GM23338 (cell line): ENCODE results near the gene FAM98A. TPM values are rescaled to one million over a fixed set of nuclear protein-coding genes. Genes with fewer than 3 reads are reported as not detected.

Source experiments
- CREB1 ChIP-seq: fragments of 250-450 bp; sonication (Bioruptor Pico); IDR thresholded peaks from 2 replicates; pipeline ENCODE4 v1.5.0; 2020; ENCODE audit warnings: low read depth, mild to moderate bottlenecking, moderate library complexity
- POLR2AphosphoS5 ChIP-seq: IDR thresholded peaks from 2 replicates; pipeline ENCODE4 v1.6.1; 2016; ENCODE audit warnings: antibody characterized with exemption, low read depth
- ZNF331 ChIP-seq: fragments of 250-450 bp; sonication (Bioruptor Pico); IDR thresholded peaks from 2 replicates; pipeline ENCODE4 v1.5.0; 2020; ENCODE audit warnings: low read depth, mild to moderate bottlenecking, moderate library complexity
- ZNF462 ChIP-seq: fragments of 250-450 bp; sonication (Bioruptor Pico); IDR thresholded peaks from 2 replicates; pipeline ENCODE4 v1.5.0; 2020; ENCODE audit warnings: mild to moderate bottlenecking, moderate library complexity
- polyA plus RNA-seq: library from polyadenylated mRNA; unstranded; fragments of >200 nt; fragmentation: Nextera tagmentation; extraction: Ambion mirVana; gene quantifications from 2 replicates; pipeline ENCODE4 v1.2.1, GENCODE V29; 2016
- total RNA-seq: library from RNA; depleted of rRNA; stranded (reverse); fragments of >200 nt; shearing (Covaris generic); gene quantifications from 2 replicates; pipeline ENCODE4 v1.2.3, GENCODE V29; 2014
- TF ChIP-seq, protein P1 (sequence below): IDR thresholded peaks from 2 replicates; pipeline ENCODE4 v1.6.1; 2016; ENCODE audit warnings: antibody characterized with exemption
- TF ChIP-seq, protein P2 (sequence below), 2 experiments: fragments of 200-600 bp in 1 of 2; sonication (generic) in 1 of 2; conservative IDR thresholded peaks; 2 replicates each; pipeline versions ENCODE4 v1.5.1 to v1.6.1; 2016 to 2017; ENCODE audit warnings: antibody characterized with exemption in 2 of 2, low read depth in 2 of 2, mild to moderate bottlenecking in 2 of 2, moderate library complexity in 1 of 2
- TF ChIP-seq, protein P3 (sequence below): IDR thresholded peaks from one replicate; pipeline ENCODE4 v1.6.1; 2018; ENCODE audit warnings: antibody characterized with exemption; ENCODE audit not compliant: unreplicated experiment

Gene FAM98A
- total and polyA plus RNA-seq, 2 experiments from 2014 or later, result 68.6 to 149 TPM

- TF ChIP-seq ZNF462, result no peak
- TF ChIP-seq, protein P1, sequence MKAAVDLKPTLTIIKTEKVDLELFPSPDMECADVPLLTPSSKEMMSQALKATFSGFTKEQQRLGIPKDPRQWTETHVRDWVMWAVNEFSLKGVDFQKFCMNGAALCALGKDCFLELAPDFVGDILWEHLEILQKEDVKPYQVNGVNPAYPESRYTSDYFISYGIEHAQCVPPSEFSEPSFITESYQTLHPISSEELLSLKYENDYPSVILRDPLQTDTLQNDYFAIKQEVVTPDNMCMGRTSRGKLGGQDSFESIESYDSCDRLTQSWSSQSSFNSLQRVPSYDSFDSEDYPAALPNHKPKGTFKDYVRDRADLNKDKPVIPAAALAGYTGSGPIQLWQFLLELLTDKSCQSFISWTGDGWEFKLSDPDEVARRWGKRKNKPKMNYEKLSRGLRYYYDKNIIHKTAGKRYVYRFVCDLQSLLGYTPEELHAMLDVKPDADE, result no peak
- TF ChIP-seq, protein P2, sequence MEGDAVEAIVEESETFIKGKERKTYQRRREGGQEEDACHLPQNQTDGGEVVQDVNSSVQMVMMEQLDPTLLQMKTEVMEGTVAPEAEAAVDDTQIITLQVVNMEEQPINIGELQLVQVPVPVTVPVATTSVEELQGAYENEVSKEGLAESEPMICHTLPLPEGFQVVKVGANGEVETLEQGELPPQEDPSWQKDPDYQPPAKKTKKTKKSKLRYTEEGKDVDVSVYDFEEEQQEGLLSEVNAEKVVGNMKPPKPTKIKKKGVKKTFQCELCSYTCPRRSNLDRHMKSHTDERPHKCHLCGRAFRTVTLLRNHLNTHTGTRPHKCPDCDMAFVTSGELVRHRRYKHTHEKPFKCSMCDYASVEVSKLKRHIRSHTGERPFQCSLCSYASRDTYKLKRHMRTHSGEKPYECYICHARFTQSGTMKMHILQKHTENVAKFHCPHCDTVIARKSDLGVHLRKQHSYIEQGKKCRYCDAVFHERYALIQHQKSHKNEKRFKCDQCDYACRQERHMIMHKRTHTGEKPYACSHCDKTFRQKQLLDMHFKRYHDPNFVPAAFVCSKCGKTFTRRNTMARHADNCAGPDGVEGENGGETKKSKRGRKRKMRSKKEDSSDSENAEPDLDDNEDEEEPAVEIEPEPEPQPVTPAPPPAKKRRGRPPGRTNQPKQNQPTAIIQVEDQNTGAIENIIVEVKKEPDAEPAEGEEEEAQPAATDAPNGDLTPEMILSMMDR (conservative IDR thresholded peaks at IDR 0.05; ENCODE audit: low read depth in 2 of 2), result no peak
- TF ChIP-seq CREB1, result no peak
- no peak for TF ChIP-seq ZNF331 (CRISPR knock-in tag)
- no peak for TF ChIP-seq POLR2AphosphoS5
- TF ChIP-seq, protein P3, sequence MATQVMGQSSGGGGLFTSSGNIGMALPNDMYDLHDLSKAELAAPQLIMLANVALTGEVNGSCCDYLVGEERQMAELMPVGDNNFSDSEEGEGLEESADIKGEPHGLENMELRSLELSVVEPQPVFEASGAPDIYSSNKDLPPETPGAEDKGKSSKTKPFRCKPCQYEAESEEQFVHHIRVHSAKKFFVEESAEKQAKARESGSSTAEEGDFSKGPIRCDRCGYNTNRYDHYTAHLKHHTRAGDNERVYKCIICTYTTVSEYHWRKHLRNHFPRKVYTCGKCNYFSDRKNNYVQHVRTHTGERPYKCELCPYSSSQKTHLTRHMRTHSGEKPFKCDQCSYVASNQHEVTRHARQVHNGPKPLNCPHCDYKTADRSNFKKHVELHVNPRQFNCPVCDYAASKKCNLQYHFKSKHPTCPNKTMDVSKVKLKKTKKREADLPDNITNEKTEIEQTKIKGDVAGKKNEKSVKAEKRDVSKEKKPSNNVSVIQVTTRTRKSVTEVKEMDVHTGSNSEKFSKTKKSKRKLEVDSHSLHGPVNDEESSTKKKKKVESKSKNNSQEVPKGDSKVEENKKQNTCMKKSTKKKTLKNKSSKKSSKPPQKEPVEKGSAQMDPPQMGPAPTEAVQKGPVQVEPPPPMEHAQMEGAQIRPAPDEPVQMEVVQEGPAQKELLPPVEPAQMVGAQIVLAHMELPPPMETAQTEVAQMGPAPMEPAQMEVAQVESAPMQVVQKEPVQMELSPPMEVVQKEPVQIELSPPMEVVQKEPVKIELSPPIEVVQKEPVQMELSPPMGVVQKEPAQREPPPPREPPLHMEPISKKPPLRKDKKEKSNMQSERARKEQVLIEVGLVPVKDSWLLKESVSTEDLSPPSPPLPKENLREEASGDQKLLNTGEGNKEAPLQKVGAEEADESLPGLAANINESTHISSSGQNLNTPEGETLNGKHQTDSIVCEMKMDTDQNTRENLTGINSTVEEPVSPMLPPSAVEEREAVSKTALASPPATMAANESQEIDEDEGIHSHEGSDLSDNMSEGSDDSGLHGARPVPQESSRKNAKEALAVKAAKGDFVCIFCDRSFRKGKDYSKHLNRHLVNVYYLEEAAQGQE, result no peak
These were observed 39.1 kb downstream of the FAM98A start (continued) for GRCh38 chr2:33560017-33560416.
